ENCODE data around the gene MELTF. TPM values are rescaled to one million over a fixed set of nuclear protein-coding genes. Genes with fewer than 3 reads are reported as not detected.

MELTF gene
- total and polyA plus RNA-seq, 9 of the 15 experiments (the other 6 are each of a cell fraction or from before 2014, with no cell fraction given), result 0.35 to 10.5 (median 4.5) TPM

GRCh38 chr3:196988241-196989029 is 41.2 kb downstream of the MELTF start (continued):
- TF ChIP-seq TAF7 (tag; IDR thresholded peaks at IDR 0.05) (no peak), KLF13 (tag; IDR thresholded peaks at IDR 0.05; ENCODE audit: borderline replicate concordance, low read depth) (no peak), C11orf30 (IDR thresholded peaks at IDR 0.05; ENCODE audit: low read depth) (no peak; the same call in 1 of the 2 replicates), RERE (CRISPR knock-in tag; IDR thresholded peaks at IDR 0.05; ENCODE audit: borderline replicate concordance) (0 out of 2 replicates have a peak, but pooled peaks have one; percentile 9), ATF2 (CRISPR knock-in tag; IDR thresholded peaks at IDR 0.05) (no peak), ARNT (IDR thresholded peaks at IDR 0.05) (peak; percentile 68 to 87; a peak in 2 of 4 replicates), ZNF280B (CRISPR knock-in tag; IDR thresholded peaks at IDR 0.05) (no peak), ARID2 (IDR thresholded peaks at IDR 0.05) (no peak), ADNP (tag; IDR thresholded peaks at IDR 0.05) (peak; percentile 77), SMARCA5 (IDR thresholded peaks at IDR 0.05) (no peak), THAP7 (CRISPR knock-in tag; IDR thresholded peaks at IDR 0.05) (no peak), FOXK2 (conservative IDR thresholded peaks at IDR 0.05 in 1 of 2, IDR thresholded peaks at IDR 0.05 in 1 of 2; ENCODE audit: low read depth in 2 of 2) (peak in 1 of 2 experiments; percentile 59; a peak in 3 of 4 replicates), CREBBP (IDR thresholded peaks at IDR 0.05; ENCODE audit: low read depth, low read length) (no peak), HNRNPUL1 (IDR thresholded peaks at IDR 0.05; ENCODE audit: low read length) (no peak), FOSL1 (tag; conservative IDR thresholded peaks at IDR 0.05) (peak; percentile 71), MED1 (CRISPR knock-in tag; IDR thresholded peaks at IDR 0.05; ENCODE audit: borderline replicate concordance) (no peak), POLR2B (IDR thresholded peaks at IDR 0.05; ENCODE audit: low read depth, partially characterized antibody) (no peak), PHF8 (IDR thresholded peaks at IDR 0.05; ENCODE audit: borderline replicate concordance, low read length) (peak; percentile 34; the same call in 1 of the 2 replicates), MAFG (tag; conservative IDR thresholded peaks at IDR 0.05) (peak; percentile 57; the same call in 1 of the 2 replicates)

Data from K562 (cell line).